Neural crest cell (in vitro differentiated cells): ENCODE data around the gene ANTXR2. TPM values are rescaled to one million over a fixed set of nuclear protein-coding genes. Genes with fewer than 3 reads are reported as not detected.

Source experiments
- DNase-seq: peaks from one replicate; pipeline ENCODE4 v3.0.0; 2021; ENCODE audit warnings: low read depth, mixed read lengths, low spot score
- H3K27ac Mint-ChIP-seq: one replicate; pipeline ENCODE4 v1.8.0; 2021; ENCODE audit warnings: mild to moderate bottlenecking, mixed read lengths; ENCODE audit not compliant: unreplicated experiment
- H3K27me3 Mint-ChIP-seq: 2 replicates; pipeline ENCODE4 v1.8.0; 2021; ENCODE audit warnings: low read depth, mild to moderate bottlenecking, mixed read lengths
- H3K36me3 Mint-ChIP-seq: 2 replicates; pipeline ENCODE4 v1.8.0; 2021; ENCODE audit warnings: low read depth, mild to moderate bottlenecking, mixed read lengths
- H3K4me1 Mint-ChIP-seq: 2 replicates; pipeline ENCODE4 v1.8.0; 2021; ENCODE audit warnings: mixed read lengths
- H3K4me3 Mint-ChIP-seq: one replicate; pipeline ENCODE4 v1.8.0; 2021; ENCODE audit warnings: mild to moderate bottlenecking, mixed read lengths
- H3K9me3 Mint-ChIP-seq: 2 replicates; pipeline ENCODE4 v1.8.0; 2021; ENCODE audit warnings: mixed read lengths
- CTCF ChIP-seq: fragments of 200-600 bp; sonication (generic); conservative IDR thresholded peaks from 2 replicates; pipeline ENCODE4 v1.5.0; 2021; ENCODE audit warnings: antibody characterized with exemption, mild to moderate bottlenecking
- total RNA-seq: library from RNA; stranded (reverse); gene quantifications from 2 replicates; pipeline ENCODE4 v1.2.1, GENCODE V29; 2021

The ANTXR2 gene
- total RNA-seq, 1 donor from 2014 or later, result 36.7 TPM

GRCh38 chr4:79857811-79858210 is 215.2 kb downstream of the ANTXR2 start:
- H3K27me3 Mint-ChIP-seq, result no peaks in the 10 kb centered on the region
- no peaks in the 10 kb centered on the region for H3K9me3 Mint-ChIP-seq
- DNase-seq, result no peak

GRCh38 chr4:79856196-79856595 is 216.8 kb downstream of the ANTXR2 start:
- no peaks in the 10 kb centered on the region for H3K4me1 Mint-ChIP-seq
- H3K27me3 Mint-ChIP-seq, result no peaks in the 10 kb centered on the region
- no peak overlapping the region for H3K27ac Mint-ChIP-seq
- H3K4me3 Mint-ChIP-seq, result no peak overlapping the region
- no peak for DNase-seq
- no peaks in the 10 kb centered on the region for H3K9me3 Mint-ChIP-seq
- H3K36me3 Mint-ChIP-seq, result no peaks in the 10 kb centered on the region
- TF ChIP-seq CTCF, result no peak

More at GRCh38 chr4:79857811-79858210, 215.2 kb downstream of the ANTXR2 start:
- Mint-ChIP-seq H3K4me3 (no peak overlapping the region), H3K27ac (no peak overlapping the region), H3K4me1 (no peaks in the 10 kb centered on the region), H3K36me3 (no peaks in the 10 kb centered on the region)
- no peak for TF ChIP-seq CTCF

GRCh38 chr4:79854856-79855502 is 218.1 kb downstream of the ANTXR2 start:
- TF ChIP-seq CTCF, result no peak
- no peak for DNase-seq
- Mint-ChIP-seq H3K9me3 (no peaks in the 10 kb centered on the region), H3K27ac (no peak overlapping the region), H3K27me3 (no peaks in the 10 kb centered on the region), H3K36me3 (no peaks in the 10 kb centered on the region), H3K4me1 (no peaks in the 10 kb centered on the region), H3K4me3 (no peak overlapping the region)

- no peak overlapping the region for H3K27ac Mint-ChIP-seq
- H3K4me1 Mint-ChIP-seq, result no peaks in the 10 kb centered on the region
Observed at GRCh38 chr4:79852305-79852730, 220.7 kb downstream of the ANTXR2 start.

GRCh38 chr4:79851625-79852304 is 221.3 kb downstream of the ANTXR2 start:
- TF ChIP-seq CTCF, result no peak
- Mint-ChIP-seq H3K4me3 (no peak overlapping the region), H3K36me3 (no peaks in the 10 kb centered on the region), H3K9me3 (no peaks in the 10 kb centered on the region), H3K27me3 (no peaks in the 10 kb centered on the region), H3K27ac (no peak overlapping the region), H3K4me1 (no peaks in the 10 kb centered on the region)
- DNase-seq, result no peak

More at GRCh38 chr4:79852305-79852730, 220.7 kb downstream of the ANTXR2 start:
- no peak for TF ChIP-seq CTCF
- no peak for DNase-seq
- H3K4me3 Mint-ChIP-seq, result no peak overlapping the region
- no peaks in the 10 kb centered on the region for H3K27me3 Mint-ChIP-seq
- H3K36me3 Mint-ChIP-seq, result no peaks in the 10 kb centered on the region
- H3K9me3 Mint-ChIP-seq, result no peaks in the 10 kb centered on the region

Other genes starting within 250 kb of the ANTXR2 start
- gene PRDM8, start 124.3 kb upstream of the ANTXR2 start, total RNA-seq, result 2.6 and 2.9 TPM in 2 replicates
- not detected in 2 replicates for gene FGF5, start 193.4 kb upstream of the ANTXR2 start, total RNA-seq